ENCODE measurements around the gene CHRM1.

DNA sequence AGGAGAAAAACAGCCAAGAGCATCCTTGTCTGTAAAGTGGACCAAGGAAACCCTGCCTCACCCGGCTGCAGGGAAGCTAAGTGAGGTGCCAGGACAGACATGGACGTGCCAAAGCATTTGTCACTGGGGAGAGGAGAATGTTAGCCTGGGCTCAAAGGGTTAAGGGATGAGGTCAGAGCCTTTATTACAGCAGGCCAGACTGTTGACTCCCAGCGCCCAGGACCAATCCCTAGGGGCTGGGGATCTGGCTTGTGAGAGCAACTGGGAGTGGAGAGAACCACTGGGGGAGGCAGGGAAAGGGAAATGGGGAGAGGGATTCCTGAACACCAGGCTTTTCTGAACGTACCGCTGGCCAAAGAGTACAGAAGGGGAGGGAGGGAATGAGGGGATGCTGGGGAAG lies 2.6 kb downstream of the CHRM1 start:
- TF ChIP-seq EZH2 (IDR thresholded peaks at IDR 0.05) (no peak), EZH2phosphoT487 (IDR thresholded peaks at IDR 0.05) (no peak)
- TF ChIP-seq, protein P1, sequence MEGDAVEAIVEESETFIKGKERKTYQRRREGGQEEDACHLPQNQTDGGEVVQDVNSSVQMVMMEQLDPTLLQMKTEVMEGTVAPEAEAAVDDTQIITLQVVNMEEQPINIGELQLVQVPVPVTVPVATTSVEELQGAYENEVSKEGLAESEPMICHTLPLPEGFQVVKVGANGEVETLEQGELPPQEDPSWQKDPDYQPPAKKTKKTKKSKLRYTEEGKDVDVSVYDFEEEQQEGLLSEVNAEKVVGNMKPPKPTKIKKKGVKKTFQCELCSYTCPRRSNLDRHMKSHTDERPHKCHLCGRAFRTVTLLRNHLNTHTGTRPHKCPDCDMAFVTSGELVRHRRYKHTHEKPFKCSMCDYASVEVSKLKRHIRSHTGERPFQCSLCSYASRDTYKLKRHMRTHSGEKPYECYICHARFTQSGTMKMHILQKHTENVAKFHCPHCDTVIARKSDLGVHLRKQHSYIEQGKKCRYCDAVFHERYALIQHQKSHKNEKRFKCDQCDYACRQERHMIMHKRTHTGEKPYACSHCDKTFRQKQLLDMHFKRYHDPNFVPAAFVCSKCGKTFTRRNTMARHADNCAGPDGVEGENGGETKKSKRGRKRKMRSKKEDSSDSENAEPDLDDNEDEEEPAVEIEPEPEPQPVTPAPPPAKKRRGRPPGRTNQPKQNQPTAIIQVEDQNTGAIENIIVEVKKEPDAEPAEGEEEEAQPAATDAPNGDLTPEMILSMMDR (IDR thresholded peaks at IDR 0.05), result no peak

Data from neural progenitor cell (in vitro differentiated cells).